Ovary (tissue), 3 donors: ENCODE measurements around the gene SGK2.

Source experiments
- EP300 ChIP-seq: sonication (generic); formaldehyde crosslinking; IDR thresholded peaks from one replicate; pipeline ENCODE4 v1.6.1; 2017; ENCODE audit warnings: antibody characterized with exemption
- POLR2A ChIP-seq: fragments of 450-650 bp; IDR thresholded peaks from one replicate; pipeline ENCODE4 v1.6.1; 2017; ENCODE audit warnings: antibody characterized with exemption, mild to moderate bottlenecking, moderate library complexity
- TF ChIP-seq, protein P1 (sequence below), 3 donors: fragments of 450-650 bp in 2 of 3; fragments of 200-600 bp in 1 of 3; IDR thresholded peaks; one replicate each; pipeline versions ENCODE4 v1.5.1 to v1.8.0; 2016 to 2022; ENCODE audit warnings: antibody characterized with exemption in 3 of 3, mild to moderate bottlenecking in 1 of 3
- donor health status: DM: no; HTN: no; CAD: no.

DNA sequence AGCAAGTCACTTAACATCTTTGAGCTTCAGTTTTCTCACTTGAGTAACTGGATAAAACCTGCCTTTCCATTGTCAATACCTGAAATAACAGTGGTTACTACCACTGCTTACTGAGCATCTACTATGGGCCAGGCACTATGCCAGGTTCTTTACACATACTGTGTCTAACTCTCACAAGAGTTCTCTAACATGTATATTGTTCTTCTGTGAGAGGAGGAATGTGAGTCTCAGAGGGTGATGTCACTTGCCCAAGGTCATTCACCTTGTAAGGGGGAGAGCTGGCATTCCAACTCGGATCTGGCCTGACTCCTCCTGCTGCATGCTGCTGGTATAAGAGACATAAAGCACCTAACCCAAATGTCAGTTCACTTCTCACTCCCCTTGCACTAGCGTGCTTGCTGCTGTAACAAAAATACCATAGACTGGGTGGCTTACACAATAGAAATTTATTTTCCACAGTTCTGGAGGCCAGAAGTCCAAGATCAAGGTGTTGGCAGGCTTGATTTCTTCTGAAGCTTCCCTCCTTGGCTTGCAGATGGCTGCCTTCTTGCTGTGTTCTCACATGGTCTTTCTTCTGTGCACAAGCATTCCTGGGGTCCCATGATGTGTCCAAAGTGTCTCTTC is 21.9 kb upstream of the SGK2 start:
- TF ChIP-seq, protein P1, sequence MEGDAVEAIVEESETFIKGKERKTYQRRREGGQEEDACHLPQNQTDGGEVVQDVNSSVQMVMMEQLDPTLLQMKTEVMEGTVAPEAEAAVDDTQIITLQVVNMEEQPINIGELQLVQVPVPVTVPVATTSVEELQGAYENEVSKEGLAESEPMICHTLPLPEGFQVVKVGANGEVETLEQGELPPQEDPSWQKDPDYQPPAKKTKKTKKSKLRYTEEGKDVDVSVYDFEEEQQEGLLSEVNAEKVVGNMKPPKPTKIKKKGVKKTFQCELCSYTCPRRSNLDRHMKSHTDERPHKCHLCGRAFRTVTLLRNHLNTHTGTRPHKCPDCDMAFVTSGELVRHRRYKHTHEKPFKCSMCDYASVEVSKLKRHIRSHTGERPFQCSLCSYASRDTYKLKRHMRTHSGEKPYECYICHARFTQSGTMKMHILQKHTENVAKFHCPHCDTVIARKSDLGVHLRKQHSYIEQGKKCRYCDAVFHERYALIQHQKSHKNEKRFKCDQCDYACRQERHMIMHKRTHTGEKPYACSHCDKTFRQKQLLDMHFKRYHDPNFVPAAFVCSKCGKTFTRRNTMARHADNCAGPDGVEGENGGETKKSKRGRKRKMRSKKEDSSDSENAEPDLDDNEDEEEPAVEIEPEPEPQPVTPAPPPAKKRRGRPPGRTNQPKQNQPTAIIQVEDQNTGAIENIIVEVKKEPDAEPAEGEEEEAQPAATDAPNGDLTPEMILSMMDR (IDR thresholded peaks at IDR 0.05): no peak
- TF ChIP-seq POLR2A: no peak
- no peak for TF ChIP-seq EP300
